Measurements from ENCODE around the gene GCKR. TPM values are rescaled to one million over a fixed set of nuclear protein-coding genes. Genes with fewer than 3 reads are reported as not detected.

GCKR gene
- total and polyA plus RNA-seq, 12 donors: 0.24 to 29.4 (median 7.5) TPM

GRCh38 chr2:27509326-27509725, 12.7 kb downstream of the GCKR start:
- Histone ChIP-seq H3K4me3 (no peak overlapping the region), H3K9me3 (replicated peaks in 1 of 3) (no peaks in the 10 kb centered on the region), H3K4me1 (replicated peaks in 1 of 2) (no peaks in the 10 kb centered on the region), H3K27ac (no peak overlapping the region), H3K27me3 (no peaks in the 10 kb centered on the region), H3K36me3 (replicated peaks in 1 of 2) (no peaks in the 10 kb centered on the region)
- TF ChIP-seq CTCF (IDR thresholded peaks at IDR 0.05) (no peak), POLR2A (IDR thresholded peaks at IDR 0.05) (no peak)
- WGBS, 4 donors: 58 to 68% (median 64%) methylated on average over 6 of the region's 6 CpGs
- no peak for DNase-seq
- intact Hi-C loops (cut with DNase I): no loop called here

- Histone ChIP-seq H3K27ac (no peak overlapping the region), H3K27me3 (no peaks in the 10 kb centered on the region), H3K9me3 (replicated peaks in 1 of 3) (no peaks in the 10 kb centered on the region), H3K4me1 (replicated peaks in 1 of 2) (no peaks in the 10 kb centered on the region), H3K36me3 (replicated peaks in 1 of 2) (no peaks in the 10 kb centered on the region), H3K4me3 (no peak overlapping the region)
- TF ChIP-seq CTCF (IDR thresholded peaks at IDR 0.05) (no peak), POLR2A (IDR thresholded peaks at IDR 0.05) (no peak)
- WGBS, 4 donors: 72 to 85% (median 83%) methylated on average over 5 of the region's 5 CpGs
- intact Hi-C loops (cut with DNase I): no loop called here
- no peak for DNase-seq
Measured at GRCh38 chr2:27518113-27518781, 21.6 kb downstream of the GCKR start.

- no peaks in the 10 kb centered on the region for H3K36me3 ChIP-seq (replicated peaks in 1 of 2)
- DNase-seq: no peak
- no peak for TF ChIP-seq CTCF (IDR thresholded peaks at IDR 0.05)
- TF ChIP-seq POLR2A (IDR thresholded peaks at IDR 0.05): no peak
- 86 to 92% (median 88%) methylated on average over 4 of the region's 4 CpGs for WGBS, 4 donors
- no peak overlapping the region for H3K4me3 ChIP-seq
- no peak overlapping the region for H3K27ac ChIP-seq
- no peaks in the 10 kb centered on the region for H3K4me1 ChIP-seq (replicated peaks in 1 of 2)
- no peaks in the 10 kb centered on the region for H3K27me3 ChIP-seq
- H3K9me3 ChIP-seq (replicated peaks in 1 of 3): no peaks in the 10 kb centered on the region
- intact Hi-C loops (cut with DNase I): no loop called here
Measured at GRCh38 chr2:27518782-27519113, 22.1 kb downstream of the GCKR start.

- DNase-seq: no peak
- H3K9me3 ChIP-seq (replicated peaks in 1 of 3): no peaks in the 10 kb centered on the region
- no peak for TF ChIP-seq CTCF (IDR thresholded peaks at IDR 0.05)
- TF ChIP-seq POLR2A (IDR thresholded peaks at IDR 0.05): no peak
- H3K27ac ChIP-seq: no peak overlapping the region
- WGBS, 4 donors: 90 to 100% (median 94%) methylated on average over 2 of the region's 2 CpGs
- intact Hi-C loops (cut with DNase I): no loop called here
- no peaks in the 10 kb centered on the region for H3K4me1 ChIP-seq (replicated peaks in 1 of 2)
- H3K27me3 ChIP-seq: no peaks in the 10 kb centered on the region
- H3K36me3 ChIP-seq (replicated peaks in 1 of 2): no peaks in the 10 kb centered on the region
- H3K4me3 ChIP-seq: no peak overlapping the region
Measured at GRCh38 chr2:27520316-27520715, 23.7 kb downstream of the GCKR start.
